GM19351 (cell line): ENCODE results near the gene LRTM2.
"Not testable (repeated sequence)": the region's sequence is repeated elsewhere in the genome, so short reads cannot be mapped to it uniquely, and the experiment has no call there.

ENCODE experiments used
- ATAC-seq: cut with Tn5 transposase; IDR thresholded peaks from one replicate; pipeline ENCODE4 v1.9.1; 2021; ENCODE audit warnings: mild to moderate bottlenecking, moderate library complexity; ENCODE audit not compliant: unreplicated experiment

LRTM2 gene

DNA sequence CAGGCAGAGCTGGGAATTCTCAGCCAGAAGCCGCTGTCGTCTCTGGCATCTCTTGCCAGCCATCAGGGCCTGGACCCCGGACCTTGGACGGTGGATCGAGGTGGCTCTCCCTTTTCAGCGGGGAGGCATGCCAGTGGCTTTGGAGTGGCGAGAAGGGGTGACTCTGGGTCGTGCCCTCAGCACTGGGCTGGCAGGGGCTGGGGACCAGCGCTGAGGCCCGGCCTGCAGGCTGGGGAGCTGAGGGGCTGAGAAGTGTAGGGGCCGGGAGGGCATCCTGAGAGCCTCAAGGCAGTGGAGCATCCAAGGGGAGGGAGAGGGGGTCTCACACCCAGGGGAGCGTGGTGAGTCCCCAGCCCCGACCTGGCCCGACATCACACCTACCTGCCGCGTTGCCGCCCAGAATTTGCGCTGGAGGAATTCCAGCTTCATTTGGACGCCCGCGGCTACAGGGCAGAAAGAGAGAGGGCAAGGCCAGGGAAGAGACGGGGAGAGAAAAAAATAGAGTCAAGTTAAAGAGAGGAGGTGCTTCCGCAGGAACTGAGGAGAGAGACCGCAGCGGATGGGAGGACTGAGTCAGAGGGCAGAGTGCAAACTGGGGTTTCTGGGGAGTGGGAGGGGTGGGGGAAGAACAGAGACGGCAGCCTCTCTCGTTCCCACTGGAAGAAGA lies 9.0 kb upstream of the LRTM2 start:
- no peak for ATAC-seq

DNA sequence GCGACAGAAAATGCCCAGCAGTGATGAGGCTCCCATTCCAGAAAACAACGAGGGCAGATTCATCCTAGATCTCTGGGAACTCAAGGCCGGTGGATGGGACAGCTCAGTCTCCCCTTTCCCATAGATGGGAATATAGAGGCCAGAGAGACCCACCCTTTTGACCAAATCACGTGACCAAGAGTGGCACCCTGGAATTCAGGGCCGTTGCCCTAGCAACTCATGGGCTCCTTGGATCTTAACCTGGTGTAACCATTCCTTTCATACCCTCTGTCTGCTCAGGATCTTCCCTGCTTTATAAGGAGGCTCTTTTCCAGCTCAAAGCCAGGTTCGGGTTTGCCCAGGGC lies 8.4 kb upstream of the LRTM2 start:
- no peak for ATAC-seq

DNA sequence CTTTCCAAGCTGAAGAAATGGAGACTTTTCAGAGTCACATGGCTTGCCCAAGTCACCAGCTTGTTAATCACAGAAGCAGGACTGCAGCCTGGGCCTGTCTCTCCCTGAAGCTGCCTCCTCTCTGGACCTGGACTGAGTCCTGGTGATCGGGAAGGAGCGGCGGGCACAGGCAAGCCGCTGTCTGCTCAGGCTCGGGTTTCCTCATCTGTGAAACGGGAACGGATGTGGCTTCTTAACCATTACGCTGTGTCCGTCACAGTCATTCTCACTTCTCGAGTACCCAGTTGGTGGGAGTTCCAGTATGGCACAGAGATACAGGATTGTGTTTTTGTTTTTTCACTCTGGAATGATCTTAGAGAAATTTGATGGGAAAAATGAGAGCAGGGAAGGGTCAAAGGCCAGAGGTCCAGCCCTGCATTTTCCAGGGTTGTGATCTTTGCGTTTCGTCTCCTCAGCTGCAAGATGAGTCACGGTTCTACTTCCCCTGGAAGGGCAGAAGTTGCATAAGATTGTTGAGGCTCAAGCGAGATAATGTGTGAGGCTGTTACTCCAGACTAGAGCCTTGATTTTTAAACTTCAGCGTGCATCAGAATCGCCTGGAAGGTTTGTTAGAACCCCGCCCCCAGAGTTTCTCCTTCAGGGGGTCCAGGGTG lies 7.6 kb upstream of the LRTM2 start:
- ATAC-seq = no peak

DNA sequence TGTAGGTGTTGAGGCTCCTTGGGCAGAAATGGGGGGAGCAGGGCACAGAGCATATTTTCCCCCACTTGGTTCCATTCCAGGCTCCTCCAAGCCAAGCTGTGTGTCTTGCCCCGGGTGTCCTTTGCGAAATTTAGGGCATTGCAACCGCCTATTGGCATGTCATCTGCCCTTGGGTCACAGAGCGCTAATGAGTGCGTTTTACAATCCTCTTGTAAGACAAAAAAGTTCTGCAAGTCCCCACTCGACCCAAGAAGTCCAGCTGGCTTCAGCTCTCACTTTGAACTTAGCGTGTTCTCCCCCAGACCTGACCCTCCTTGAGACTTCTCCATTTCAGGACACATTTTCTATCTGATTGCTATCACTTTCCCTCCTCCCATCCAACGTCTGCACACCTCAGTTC lies 6.1 kb upstream of the LRTM2 start:
- no peak for ATAC-seq

DNA sequence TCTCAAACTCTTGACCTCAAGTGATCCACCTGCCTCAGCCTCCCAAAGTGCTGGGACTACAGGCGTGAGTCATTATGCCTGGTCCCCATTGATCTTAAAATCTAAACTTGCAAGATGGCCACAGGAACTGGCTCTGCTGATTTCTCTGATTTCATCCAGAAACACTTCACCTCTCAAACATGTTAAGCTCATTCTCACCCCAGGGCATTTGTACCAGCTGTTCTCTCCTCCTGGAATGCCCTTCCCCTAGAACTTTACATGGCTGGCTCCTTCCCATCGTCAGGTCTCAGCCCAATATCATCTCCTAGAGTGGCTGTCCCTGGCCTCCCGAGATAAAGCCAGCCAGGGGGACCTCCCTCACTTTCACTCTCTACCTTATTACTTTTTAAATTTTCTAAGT lies 5.3 kb upstream of the LRTM2 start:
- ATAC-seq = no peak

DNA sequence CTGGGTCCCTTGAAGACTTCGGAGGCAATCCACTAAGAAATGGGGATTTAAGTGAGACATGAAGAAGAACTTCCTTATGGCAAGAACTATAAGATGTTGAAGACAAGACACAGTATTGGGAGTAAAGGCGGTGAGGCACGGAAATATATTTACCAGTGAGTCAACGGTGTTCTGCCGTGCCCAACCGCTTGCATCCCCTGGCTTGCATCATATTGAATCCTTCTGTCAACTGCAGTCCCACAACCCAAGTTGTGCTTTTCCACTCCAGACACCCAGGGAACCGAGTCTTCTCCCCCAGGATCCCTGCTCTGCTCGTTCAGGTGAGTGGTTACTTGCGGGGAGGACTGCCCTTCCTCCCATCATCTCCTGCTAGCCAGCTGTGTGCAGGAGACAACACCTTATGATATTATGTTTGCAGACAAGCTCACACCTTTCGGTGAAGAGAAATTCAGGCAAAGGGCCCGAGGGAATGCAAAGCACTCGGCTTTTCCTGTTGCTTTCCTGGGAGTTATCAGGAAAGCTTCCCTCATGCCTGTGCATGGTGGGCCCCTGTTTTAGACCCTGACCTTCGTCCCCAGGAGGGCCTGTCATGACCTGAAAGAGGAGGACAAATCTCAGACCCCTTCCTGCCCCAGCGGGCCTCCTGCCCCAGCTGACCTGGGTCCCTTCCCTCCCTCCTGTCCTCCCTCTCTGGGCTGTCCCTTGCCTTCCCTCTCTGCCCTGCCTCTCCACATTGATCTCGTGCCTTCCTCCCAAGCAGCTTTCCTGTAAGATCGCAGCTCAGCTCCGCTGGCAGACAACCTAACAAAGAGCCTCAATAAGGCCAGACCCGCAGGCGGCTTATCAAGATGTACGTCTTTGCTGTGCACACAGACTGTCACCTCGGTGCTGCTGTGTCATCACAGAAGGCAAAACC lies 4.3 kb upstream of the LRTM2 start:
- ATAC-seq = no peak

DNA sequence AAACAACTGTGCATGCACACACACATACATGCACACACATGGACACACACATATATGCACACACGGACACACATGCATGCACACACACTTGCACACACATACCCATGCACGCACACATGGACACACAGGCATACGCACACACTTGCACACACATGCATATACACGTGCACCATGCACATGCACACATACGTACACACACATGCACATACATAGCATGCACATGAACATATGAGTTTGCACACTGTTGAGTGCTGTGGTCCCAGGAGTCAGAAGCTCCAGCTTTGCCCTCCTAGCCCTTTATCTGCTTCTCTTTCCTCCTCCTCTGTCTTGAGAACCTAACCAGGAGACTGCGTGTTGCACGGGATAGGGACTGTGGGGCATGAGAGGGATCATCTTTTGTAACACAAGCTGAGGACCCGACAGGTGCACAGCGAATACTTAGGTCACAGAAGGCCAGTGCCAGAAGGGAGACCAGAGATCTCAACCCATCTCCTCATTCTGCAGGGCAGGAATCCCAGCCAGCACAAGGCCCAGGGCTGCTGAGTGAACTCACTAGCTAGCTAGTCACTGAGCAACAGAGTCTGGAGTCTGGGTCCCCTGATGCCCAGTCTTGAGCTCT lies 3.5 kb upstream of the LRTM2 start:
- no peak for ATAC-seq

DNA sequence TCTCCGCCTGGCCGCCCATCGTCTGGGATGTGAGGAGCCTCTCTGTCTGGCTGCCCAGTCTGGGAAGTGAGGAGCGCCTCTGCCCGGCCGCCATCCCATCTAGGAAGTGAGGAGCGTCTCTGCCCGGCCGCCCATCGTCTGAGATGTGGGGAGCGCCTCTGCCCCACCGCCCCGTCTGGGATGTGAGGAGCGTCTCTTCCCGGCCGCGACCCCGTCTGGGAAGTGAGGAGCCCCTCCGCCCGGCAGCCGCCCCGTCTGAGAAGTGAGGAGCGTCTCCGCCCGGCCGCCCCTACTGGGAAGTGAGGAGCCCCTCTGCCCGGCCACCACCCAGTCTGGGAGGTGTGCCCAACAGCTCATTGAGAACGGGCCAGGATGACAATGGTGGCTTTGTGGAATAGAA lies 2.4 kb upstream of the LRTM2 start:
- ATAC-seq = not testable (repeated sequence)

DNA sequence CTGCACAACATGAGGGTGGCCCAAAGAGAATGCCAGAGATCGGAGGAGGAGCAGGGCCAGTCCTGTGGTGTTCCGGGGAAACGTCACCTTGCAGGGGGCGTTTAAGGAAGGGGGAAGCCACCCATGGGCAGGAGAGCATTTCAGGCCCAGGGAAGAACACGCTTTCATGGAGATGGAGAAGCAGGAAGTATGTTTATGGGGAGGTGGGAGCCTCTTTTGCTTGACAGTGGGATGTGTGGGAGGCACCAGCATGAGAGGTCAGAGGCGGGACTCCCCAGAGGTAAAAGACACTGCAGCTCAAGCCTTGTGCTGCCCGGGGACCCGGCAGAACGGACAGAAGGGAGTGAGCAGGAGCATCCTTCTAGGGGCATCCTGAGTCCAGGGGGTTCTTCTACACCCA lies 1.3 kb upstream of the LRTM2 start:
- ATAC-seq = no peak

DNA sequence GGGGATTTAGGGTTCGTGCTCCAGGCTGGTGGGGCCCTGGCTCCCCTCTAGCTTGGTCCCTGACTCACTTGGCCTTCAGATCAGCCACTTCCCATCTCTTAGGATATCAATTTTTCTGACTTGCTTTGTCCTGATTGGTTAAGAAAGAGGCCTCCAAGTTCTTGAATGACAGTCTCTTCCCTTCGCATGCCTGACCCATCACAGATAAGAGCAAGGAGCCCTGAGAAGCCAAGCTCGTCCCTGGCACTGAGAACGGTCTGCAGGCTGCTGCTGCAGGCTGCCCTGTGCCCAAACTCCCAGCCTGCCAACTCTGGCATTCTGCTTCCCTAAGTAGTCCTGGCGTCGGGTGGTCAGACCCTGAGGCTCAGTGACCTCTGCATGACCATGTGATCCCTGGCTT lies 794 bp upstream of the LRTM2 start:
- no peak for ATAC-seq

DNA sequence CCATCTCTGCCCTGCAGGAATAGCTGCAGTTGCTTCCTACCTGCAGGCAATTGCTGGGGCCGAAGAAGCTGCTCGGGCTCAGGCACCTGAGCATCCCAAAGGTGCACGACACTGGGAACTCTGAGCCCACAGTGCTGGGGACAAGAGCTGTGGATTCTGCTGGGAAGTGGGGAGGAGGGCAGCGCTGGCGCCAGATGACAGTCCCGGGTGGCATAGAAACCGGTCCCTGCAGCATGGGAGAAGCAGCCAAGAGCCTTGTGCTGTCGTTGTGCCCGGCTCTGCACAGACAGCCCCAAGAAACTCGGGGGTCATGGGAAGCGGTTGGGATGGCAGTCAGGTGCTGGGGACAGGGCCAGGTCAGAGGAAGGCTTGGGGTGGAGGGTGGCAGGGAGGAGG lies 529 bp downstream of the LRTM2 start:
- no peak for ATAC-seq

DNA sequence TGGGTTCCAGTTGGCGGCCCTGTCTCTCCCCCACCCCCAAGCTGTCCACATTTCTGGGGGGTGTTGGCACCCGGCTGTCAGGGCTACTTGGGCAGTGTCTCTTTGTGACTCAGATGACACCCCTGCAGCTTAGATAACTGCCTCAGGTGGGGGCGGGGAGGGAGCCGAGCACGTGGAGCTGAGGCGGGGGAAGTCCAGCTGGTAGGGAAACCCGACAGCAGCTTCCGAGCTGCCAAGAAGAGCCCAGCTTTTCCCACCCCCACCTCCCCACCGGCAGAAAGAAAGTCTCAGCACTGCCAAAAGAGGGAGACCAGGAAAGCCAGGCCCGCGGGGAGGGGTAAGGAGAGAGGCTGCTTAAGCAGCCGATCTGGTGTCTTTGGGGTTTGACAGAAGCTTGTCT lies 1.4 kb downstream of the LRTM2 start:
- no peak for ATAC-seq

DNA sequence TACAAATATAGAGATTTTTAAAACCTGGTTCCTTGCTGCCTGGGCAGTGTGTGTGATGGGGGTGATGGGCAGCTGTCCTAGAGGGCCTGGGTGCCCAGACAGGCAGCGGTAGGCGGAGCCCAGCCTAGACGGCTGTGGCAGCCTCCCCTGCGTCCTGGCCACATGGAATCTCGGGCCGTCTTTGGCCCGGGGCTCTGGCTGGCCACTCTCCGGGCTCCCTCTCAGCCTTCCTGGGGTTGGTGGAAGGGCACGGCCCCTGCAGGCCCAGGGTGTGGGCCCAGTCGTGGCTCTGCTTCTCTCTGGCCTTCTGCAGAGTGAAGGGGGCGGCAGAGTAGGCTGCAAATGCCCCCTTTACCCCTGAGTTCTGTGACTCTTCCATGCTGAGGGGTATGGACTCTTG lies 2.3 kb downstream of the LRTM2 start:
- ATAC-seq = no peak

DNA sequence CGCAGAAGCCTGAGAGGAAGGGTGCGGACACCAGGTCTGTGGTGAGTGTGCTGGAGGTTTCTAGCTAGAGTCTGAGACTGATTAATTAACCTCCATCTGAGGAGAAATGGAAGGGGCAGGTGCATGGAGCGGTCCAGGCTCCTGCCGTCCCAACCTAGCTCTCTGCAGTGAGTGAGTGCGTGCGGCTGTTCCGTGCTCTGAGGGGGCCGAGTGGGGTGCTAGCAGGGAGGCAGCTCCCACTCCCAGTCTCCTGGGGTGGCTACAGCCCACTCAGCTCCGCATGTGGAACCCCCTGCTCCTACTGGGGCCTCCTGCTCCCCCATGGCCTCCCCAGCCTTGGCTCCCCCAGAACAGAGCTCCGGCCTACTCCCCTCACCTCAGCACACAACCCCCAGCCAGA lies 2.9 kb downstream of the LRTM2 start:
- ATAC-seq = no peak

DNA sequence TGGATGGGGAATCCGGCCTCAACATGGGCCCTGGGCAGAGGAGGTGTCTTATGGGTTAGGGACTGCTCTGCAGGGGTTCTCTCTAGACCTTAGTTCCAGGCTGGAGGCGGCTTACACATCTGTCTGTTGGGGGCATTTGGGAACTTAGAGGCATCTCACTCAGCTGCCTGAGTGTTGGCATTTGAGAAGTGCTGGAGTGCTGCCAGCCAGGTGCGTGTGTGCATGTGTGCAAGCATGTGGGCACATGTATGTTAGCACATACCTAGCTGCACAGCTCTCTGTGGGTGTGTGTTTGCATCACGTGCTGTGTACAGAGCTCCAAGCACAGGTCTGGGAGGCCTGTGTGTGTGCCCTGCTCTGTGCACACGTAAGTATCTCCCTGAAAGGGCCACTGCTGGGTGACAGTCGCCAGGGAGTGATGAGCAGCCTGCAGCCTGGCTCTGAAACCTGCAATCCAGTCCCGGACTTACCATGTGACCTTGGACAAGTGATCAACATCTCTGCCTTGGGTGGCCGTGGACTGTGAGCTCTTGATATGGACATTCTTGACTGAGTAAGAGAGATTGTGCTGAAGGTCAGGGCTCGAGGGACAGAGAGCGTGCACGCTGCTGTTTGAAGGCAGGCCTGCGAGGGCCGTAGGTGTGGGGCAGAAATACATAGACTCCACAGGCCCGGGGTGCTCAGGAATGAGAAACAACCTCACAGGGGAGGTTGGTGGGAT lies 5.2 kb downstream of the LRTM2 start:
- no peak for ATAC-seq

DNA sequence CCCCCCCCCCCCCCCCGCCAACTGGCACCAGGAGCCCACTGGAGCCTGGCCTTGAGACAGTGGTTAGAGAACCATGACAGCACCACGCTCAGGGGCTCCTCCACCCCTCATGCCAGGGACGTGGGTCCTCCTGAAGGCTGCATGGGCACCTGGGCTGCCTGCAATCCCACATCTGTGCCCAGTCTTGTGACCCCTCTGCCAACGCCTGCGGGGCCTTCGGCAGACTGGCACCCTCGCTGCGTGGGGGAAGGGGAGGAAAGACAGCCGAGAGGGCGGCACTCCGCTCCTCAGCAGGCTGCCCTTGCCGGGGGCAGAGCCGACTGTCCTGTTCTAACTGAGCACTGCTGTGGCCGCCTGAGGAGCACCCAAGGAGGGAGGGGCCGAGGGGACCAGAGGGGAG lies 6.0 kb downstream of the LRTM2 start:
- ATAC-seq = no peak

DNA sequence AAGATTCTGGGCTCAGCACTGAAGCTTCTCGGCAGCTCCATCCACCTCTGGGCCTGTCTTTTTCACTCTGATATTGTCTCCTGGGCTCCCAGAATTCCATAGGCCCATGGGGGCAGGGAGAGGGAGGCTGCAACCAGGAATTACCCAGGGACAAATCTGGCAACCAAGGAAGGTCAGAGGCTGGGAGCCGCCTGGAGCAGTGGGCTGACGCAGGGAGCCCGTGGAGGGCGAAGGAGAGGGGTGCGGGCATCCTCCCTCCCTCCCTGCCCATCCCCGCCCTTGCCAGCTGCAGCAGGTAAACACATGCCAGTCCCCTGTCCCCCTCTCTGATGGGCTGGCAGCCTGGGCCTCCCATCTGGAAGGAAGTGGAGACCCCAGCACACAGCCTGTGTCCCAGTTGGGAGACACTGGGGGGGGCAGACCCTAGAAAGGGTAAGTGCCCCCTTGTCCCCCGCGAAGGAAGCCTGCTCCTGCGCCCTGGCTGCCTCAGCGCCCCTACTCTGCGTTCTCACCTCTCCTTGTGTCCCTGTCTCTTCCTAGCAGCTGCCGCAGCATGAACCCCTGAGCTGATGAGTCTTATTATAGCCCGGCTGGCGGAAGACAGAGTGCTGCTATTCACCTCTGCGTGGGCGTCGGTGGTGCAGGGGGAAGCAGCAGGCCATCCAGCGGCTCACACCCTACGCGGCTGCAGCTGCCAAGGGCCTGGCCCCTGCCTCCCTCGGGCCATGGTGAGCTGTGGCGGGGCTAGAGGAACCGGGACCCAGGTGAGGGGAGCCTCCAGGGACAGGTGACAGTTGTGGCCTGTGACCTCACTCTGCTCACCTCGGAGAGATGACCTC lies 6.7 kb downstream of the LRTM2 start:
- no peak for ATAC-seq

DNA sequence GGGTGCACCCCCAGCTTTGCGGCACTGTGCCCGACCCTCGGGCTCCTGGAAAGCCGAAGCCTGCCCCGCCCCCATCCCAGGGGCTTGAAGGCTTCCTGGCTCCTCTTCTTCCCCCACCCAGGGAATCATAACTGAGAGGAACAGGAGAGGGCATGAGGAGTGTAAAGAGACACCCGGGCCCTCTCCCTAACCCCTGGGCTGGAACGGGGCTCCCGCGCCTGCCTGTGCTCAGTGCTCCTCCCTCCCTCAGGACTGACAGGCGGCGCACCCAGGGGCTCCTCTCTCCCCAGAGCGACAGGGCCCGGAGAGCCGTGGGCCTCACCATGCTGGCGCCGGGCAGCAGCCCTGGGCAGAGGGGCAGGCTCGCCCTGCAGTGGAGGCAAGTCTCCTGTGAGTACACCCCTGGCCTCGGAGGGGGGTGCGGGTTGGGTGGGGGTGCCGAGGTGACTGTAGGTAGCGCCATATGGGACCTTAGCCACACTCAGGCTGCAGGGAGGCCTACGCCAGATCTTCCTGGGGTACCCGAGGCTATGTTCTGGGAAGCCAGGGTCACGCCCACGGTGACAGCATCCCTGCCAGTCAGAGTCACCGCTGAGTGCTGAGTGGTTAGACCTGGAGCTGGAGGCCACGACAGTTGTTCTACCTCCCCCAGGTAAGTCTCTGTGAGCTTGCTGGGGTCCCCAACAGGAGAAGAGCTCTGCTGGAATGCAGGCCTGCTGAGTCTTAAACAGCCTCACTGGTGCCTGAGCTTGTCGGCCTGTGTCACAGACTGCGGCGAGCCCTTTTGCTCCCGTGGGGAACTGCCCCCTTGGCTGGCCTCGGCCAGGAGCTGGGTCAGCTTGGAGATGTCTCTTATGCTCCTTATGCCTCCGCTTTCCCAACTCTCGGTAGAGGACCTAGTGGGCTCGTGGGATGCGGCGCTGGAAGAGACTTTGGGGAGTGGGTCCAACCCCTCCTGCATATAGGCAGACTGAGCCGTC lies 7.8 kb downstream of the LRTM2 start:
- ATAC-seq = no peak

DNA sequence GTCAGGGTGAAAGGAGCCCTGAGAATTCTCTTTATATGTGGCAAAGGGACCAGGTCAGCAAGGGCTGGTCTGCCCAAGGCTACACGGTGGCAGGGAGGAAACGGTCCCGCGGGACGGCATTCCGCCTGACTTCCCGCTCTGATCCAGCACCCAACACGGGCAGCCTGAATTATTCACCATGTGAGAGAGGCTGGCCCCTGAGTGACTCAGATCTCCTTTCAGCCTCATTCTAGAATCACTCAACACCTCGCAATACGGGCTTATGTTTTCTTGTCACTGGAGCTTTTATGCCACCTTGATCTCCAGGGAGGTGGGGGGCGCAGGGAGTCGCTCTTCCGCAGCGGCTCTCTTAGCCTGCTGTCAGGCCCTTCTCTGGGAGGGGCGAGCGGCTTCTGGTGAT lies 8.5 kb downstream of the LRTM2 start:
- no peak for ATAC-seq
